HepG2 (cell line): ENCODE results near the gene C9.

Experiments
- ARNT ChIP-seq: fragments of 450-650 bp; IDR thresholded peaks from 2 replicates; pipeline ENCODE4 v1.6.1; 2017
- GLMP ChIP-seq: sonication (generic); formaldehyde crosslinking; IDR thresholded peaks from 2 replicates; pipeline ENCODE4 v1.9.0; 2021; ENCODE audit warnings: missing genetic modification reagents, mild to moderate bottlenecking, borderline replicate concordance
- JUND ChIP-seq: sonication (generic); formaldehyde crosslinking; IDR thresholded peaks from 2 replicates; pipeline ENCODE4 v1.8.0; 2022; ENCODE audit warnings: mild to moderate bottlenecking, missing genetic modification reagents
- POLR2AphosphoS2 ChIP-seq: IDR thresholded peaks from 2 replicates; pipeline ENCODE4 v1.6.1; 2011; ENCODE audit warnings: low read depth, low read length, improper control_type of control experiment
- POLR2G ChIP-seq: fragments of 200-400 bp; formaldehyde crosslinking; IDR thresholded peaks from 2 replicates; pipeline ENCODE4 v1.6.1; 2018; ENCODE audit warnings: mild to moderate bottlenecking, low read depth, low read length, moderate library complexity
- RAD21 ChIP-seq: fragments of 450-650 bp; formaldehyde crosslinking; IDR thresholded peaks from 2 replicates; pipeline ENCODE4 v1.5.0; 2020; ENCODE audit warnings: mild to moderate bottlenecking
- REST ChIP-seq, 2 experiments: IDR thresholded peaks; 2 replicates each; pipeline ENCODE4 v1.6.1; 2011 to 2012; ENCODE audit warnings: low read length in 2 of 2, borderline replicate concordance in 1 of 2, low read depth in 1 of 2, mild to moderate bottlenecking in 1 of 2, moderate library complexity in 1 of 2
- ZNF292 ChIP-seq: sonication (generic); formaldehyde crosslinking; IDR thresholded peaks from 2 replicates; pipeline ENCODE4 v1.8.1; 2022; ENCODE audit warnings: mild to moderate bottlenecking, low read depth, missing genetic modification reagents, borderline replicate concordance
- ZNF589 ChIP-seq: sonication (generic); formaldehyde crosslinking; conservative IDR thresholded peaks from 2 replicates; pipeline ENCODE4 v1.8.0; 2022; ENCODE audit warnings: mild to moderate bottlenecking, moderate library complexity, missing genetic modification reagents

- TF ChIP-seq RAD21: no peak
- no peak for TF ChIP-seq ARNT
- no peak for TF ChIP-seq ZNF589 (CRISPR knock-in tag)
- no peak for TF ChIP-seq ZNF292
- TF ChIP-seq GLMP (CRISPR knock-in tag): no peak
- no peak for TF ChIP-seq REST (IDR thresholded peaks at IDR 0.05; ENCODE audit: borderline replicate concordance in 1 of 2, low read depth in 1 of 2, low read length in 2 of 2)
- TF ChIP-seq POLR2AphosphoS2: no peak
- no peak for TF ChIP-seq POLR2G
- no peak for TF ChIP-seq JUND (CRISPR knock-in tag)
Observed at GRCh38 chr5:39381376-39381775, 17.1 kb upstream of the C9 start.
